Mesendoderm (in vitro differentiated cells): ENCODE results near the gene SECISBP2L. TPM values are rescaled to one million over a fixed set of nuclear protein-coding genes. Genes with fewer than 3 reads are reported as not detected.

Experiments used
- small RNA-seq: library from polyadenylated mRNA; stranded (forward); fragments of <200 nt; extraction: miRNeasy Mini kit (QIAGEN cat#:217004); gene quantifications from one replicate; pipeline ENCODE3, GENCODE V24; 2013; ENCODE audit not compliant: insufficient read depth

Gene SECISBP2L

Small RNA genes within 50 kb of the gene (small RNA-seq; reads per million reads assigned to genes)
- gene RF00019, result not detected
